Tibial nerve (tissue), 4 donors: ENCODE results near the gene MFAP3L. TPM values are rescaled to one million over a fixed set of nuclear protein-coding genes. Genes with fewer than 3 reads are reported as not detected.

ENCODE experiments used
- DNase-seq, 2 donors: peaks; one replicate each; pipeline ENCODE4 v3.0.0-alpha.2; 2019; ENCODE audit warnings: low spot score in 2 of 2
- H3K27ac ChIP-seq, 4 donors: fragments of 200-600 bp; sonication (generic) in 3 of 4; one replicate each; pipeline ENCODE4 v1.5.1; 2017 to 2019; ENCODE audit warnings: mild to moderate bottlenecking in 1 of 4
- H3K27me3 ChIP-seq, 2 donors: fragments of 200-600 bp; sonication (generic) in 1 of 2; one replicate each; pipeline versions ENCODE4 v1.5.1 to v1.6.0; 2017 to 2019
- H3K36me3 ChIP-seq, 3 donors: fragments of 200-600 bp; sonication (generic); one replicate each; pipeline ENCODE4 v1.5.1; 2018 to 2019
- H3K4me1 ChIP-seq, 4 donors: fragments of 200-600 bp; sonication (generic) in 3 of 4; one replicate each; pipeline ENCODE4 v1.5.1; 2017 to 2019
- H3K4me3 ChIP-seq, 4 donors: fragments of 200-600 bp; sonication (generic) in 3 of 4; one replicate each; pipeline ENCODE4 v1.5.1; 2017 to 2019; ENCODE audit warnings: mild to moderate bottlenecking in 1 of 4, moderate library complexity in 1 of 4
- H3K9me3 ChIP-seq, 4 donors: fragments of 200-600 bp; sonication (generic) in 3 of 4; one replicate each; pipeline ENCODE4 v1.5.1; 2017 to 2019
- EP300 ChIP-seq, 2 donors: sonication (generic); formaldehyde crosslinking; IDR thresholded peaks; one replicate each; pipeline ENCODE4 v1.6.1; 2017; ENCODE audit warnings: antibody characterized with exemption in 2 of 2, mild to moderate bottlenecking in 1 of 2
- POLR2A ChIP-seq, 2 donors: fragments of 450-650 bp; IDR thresholded peaks; one replicate each; pipeline ENCODE4 v1.6.1; 2017; ENCODE audit warnings: antibody characterized with exemption in 2 of 2, mild to moderate bottlenecking in 2 of 2, moderate library complexity in 2 of 2
- WGBS, 2 donors: methylation state at CpG; one replicate each; pipeline ENCODE4 v1.1.5; 2018; 5-methylcytosine and 5-hydroxymethylcytosine counted together
- total RNA-seq, 4 donors: library from RNA; depleted of rRNA; stranded (reverse); fragments of >200 nt; gene quantifications; one replicate each; pipeline ENCODE4 v1.1.0, GENCODE V29; 2016
- TF ChIP-seq, protein P1 (sequence below), 5 experiments: fragments of 200-600 bp in 3 of 5; fragments of 450-650 bp in 2 of 5; sonication (generic) in 3 of 5; IDR thresholded peaks; one replicate each; pipeline ENCODE4 v1.5.1; 2016 to 2019; ENCODE audit warnings: antibody characterized with exemption in 5 of 5, mild to moderate bottlenecking in 3 of 5, moderate library complexity in 2 of 5

Gene MFAP3L
- total RNA-seq, 4 donors from 2014 or later: 15.3 to 37.4 (median 21.2) TPM

DNA sequence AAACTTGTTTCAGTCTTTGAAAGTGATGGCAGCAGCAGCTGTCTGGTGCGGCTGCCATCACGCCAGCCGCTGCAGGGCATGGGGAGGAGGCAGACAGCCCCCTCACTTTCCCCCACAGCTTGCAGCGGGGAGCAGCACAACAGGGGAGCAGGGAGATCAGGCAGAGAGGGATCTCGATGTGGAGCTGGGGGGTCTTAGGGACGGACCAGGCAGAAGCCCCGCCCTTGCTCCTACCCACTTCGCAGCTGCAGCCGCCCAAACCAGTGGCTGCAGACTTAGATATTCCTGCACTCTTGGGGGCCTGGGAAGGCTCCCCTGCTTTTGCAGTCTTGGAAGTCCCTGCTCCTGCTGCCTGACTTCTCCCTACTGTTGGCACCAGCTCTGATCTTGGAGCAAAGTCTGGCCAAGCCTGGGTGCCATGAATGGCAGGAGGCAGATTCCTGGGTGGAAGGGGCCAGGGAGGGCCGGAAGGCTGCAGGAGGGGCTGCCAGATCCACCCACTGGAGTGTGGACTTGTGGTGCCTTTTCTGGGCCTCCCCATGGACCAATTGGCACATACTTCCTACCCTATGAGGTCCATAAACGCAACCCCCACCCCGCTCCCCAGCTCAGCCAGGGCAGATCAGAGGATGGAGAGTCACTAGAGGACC lies 14.0 kb upstream of the MFAP3L start:
- H3K4me3 ChIP-seq: no peak overlapping the region
- 85 to 86% methylated on average over 10 to 12 of the region's 12 CpGs for WGBS, 2 donors
- no peaks in the 10 kb centered on the region for H3K27me3 ChIP-seq

DNA sequence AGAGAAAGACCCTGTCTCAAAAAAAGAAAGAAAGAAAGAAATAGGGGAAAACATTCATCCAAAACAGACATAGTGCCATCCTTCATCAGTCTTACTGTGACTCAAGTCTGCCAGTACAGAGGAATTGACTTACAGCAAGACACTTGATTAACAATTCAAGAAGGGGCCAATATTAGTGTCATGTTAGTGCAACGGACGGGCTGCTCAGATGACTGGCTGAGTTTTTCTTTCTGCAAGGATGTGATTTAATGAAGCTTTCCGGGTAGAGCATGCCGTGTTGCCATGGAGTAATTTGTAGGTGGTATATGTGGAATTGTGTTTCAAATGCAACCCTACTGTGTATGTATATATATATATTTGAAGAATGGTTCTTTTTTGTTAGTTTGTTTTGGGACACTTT lies 12.6 kb upstream of the MFAP3L start:
- WGBS, 2 donors: 58 to 64% methylated on average over 4 of the region's 4 CpGs
- Histone ChIP-seq H3K9me3 (no peaks in the 10 kb centered on the region), H3K4me3 (no peak overlapping the region), H3K36me3 (no peaks in the 10 kb centered on the region), H3K27ac (no peak overlapping the region), H3K27me3 (no peaks in the 10 kb centered on the region), H3K4me1 (no peaks in the 10 kb centered on the region)
- no peak for DNase-seq
- TF ChIP-seq, protein P1, sequence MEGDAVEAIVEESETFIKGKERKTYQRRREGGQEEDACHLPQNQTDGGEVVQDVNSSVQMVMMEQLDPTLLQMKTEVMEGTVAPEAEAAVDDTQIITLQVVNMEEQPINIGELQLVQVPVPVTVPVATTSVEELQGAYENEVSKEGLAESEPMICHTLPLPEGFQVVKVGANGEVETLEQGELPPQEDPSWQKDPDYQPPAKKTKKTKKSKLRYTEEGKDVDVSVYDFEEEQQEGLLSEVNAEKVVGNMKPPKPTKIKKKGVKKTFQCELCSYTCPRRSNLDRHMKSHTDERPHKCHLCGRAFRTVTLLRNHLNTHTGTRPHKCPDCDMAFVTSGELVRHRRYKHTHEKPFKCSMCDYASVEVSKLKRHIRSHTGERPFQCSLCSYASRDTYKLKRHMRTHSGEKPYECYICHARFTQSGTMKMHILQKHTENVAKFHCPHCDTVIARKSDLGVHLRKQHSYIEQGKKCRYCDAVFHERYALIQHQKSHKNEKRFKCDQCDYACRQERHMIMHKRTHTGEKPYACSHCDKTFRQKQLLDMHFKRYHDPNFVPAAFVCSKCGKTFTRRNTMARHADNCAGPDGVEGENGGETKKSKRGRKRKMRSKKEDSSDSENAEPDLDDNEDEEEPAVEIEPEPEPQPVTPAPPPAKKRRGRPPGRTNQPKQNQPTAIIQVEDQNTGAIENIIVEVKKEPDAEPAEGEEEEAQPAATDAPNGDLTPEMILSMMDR (IDR thresholded peaks at IDR 0.05): no peak
- TF ChIP-seq EP300 (IDR thresholded peaks at IDR 0.05) (no peak), POLR2A (IDR thresholded peaks at IDR 0.05) (no peak)

More for the DNA sequence above, 14.0 kb upstream of the MFAP3L start:
- no peak for DNase-seq
- H3K4me1 ChIP-seq: no peaks in the 10 kb centered on the region
- TF ChIP-seq, protein P1 (IDR thresholded peaks at IDR 0.05): no peak
- TF ChIP-seq EP300 (IDR thresholded peaks at IDR 0.05): no peak
- TF ChIP-seq POLR2A (IDR thresholded peaks at IDR 0.05): no peak
- H3K27ac ChIP-seq: no peak overlapping the region
- no peaks in the 10 kb centered on the region for H3K9me3 ChIP-seq
- H3K36me3 ChIP-seq: no peaks in the 10 kb centered on the region

DNA sequence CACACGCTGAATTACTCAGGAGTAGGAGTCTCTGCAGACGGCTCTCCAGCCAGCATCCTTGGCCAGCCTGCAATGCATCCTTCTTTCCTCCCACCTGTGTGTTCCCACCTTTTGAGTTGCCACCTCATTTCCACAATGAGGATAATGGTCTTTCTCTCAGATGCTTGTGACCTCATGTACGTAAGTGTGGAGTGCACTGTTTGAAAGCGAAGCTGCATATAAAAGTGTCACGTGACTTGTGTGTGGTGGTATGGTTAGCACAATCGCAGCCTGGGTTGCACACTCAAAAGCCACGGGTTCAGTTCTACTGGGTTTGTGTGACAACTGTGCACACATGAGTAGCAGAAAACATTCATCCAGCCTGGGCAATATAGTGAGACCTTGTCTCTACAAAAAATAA lies 12.0 kb upstream of the MFAP3L start:
- H3K36me3 ChIP-seq: no peaks in the 10 kb centered on the region
- no peaks in the 10 kb centered on the region for H3K9me3 ChIP-seq
- TF ChIP-seq POLR2A (IDR thresholded peaks at IDR 0.05) (no peak), EP300 (IDR thresholded peaks at IDR 0.05) (no peak)
- TF ChIP-seq, protein P1 (IDR thresholded peaks at IDR 0.05): no peak
- no peak for DNase-seq
- H3K4me1 ChIP-seq: no peaks in the 10 kb centered on the region
- no peaks in the 10 kb centered on the region for H3K27me3 ChIP-seq
- no peak overlapping the region for H3K4me3 ChIP-seq
- no peak overlapping the region for H3K27ac ChIP-seq
- 85 to 92% methylated on average over 7 of the region's 7 CpGs for WGBS, 2 donors

DNA sequence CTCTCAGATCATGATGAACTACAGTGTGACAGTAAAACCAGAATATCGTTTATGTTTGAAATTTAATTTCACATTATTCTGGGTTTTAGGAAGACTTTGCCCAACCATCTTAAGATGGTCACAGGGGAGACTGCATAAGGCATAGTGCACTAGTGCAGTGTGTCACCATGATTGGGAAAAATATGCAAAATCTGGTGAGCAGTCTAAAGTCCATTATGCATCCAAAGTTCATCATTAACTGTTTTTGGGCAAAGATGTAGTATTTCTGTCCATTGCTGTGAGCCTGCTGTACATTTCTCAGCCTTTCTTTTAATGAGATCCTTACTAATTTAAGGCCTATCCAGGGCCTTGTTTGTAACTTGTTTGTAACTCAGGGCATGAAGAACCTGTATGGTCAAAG lies 11.3 kb upstream of the MFAP3L start:
- Histone ChIP-seq H3K4me3 (no peak overlapping the region), H3K27me3 (no peaks in the 10 kb centered on the region), H3K9me3 (no peaks in the 10 kb centered on the region), H3K36me3 (no peaks in the 10 kb centered on the region), H3K4me1 (no peaks in the 10 kb centered on the region), H3K27ac (no peak overlapping the region)
- 89 to 96% methylated on average over 1 of the region's 1 CpG for WGBS, 2 donors
- TF ChIP-seq EP300 (IDR thresholded peaks at IDR 0.05): no peak
- no peak for TF ChIP-seq POLR2A (IDR thresholded peaks at IDR 0.05)
- TF ChIP-seq, protein P1 (IDR thresholded peaks at IDR 0.05): no peak
- no peak for DNase-seq

DNA sequence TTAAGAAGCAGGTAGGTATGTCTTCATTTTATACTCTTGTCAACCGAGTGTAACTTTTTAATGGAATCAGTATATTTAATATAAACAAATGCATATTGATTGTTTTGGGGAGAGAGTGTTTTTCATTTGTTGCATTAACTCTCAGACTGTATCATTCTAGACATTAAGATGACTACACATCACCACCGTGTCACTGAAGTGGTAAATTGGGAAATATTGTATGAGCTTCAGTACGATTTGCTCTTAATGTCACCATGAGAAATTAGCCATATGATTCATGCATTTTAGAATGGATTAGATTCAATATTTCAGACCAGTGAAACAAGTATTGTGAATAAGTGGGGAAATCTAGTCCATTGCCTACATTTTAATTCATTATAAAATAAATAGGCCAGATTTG lies 9.7 kb upstream of the MFAP3L start:
- TF ChIP-seq POLR2A (IDR thresholded peaks at IDR 0.05) (no peak), EP300 (IDR thresholded peaks at IDR 0.05) (no peak)
- TF ChIP-seq, protein P1 (IDR thresholded peaks at IDR 0.05): no peak
- Histone ChIP-seq H3K4me1 (no peaks in the 10 kb centered on the region), H3K4me3 (no peak overlapping the region), H3K27me3 (no peaks in the 10 kb centered on the region), H3K36me3 (no peaks in the 10 kb centered on the region), H3K27ac (no peak overlapping the region), H3K9me3 (no peaks in the 10 kb centered on the region)
- WGBS, 2 donors: 90 to 92% methylated on average over 3 of the region's 3 CpGs
- no peak for DNase-seq
